Stimulated activated CD4-positive, alpha-beta T cell treated with anti-CD3 and anti-CD28 coated beads, Interleukin-4, amount 100 ng/mL, for 24 hours (primary cell): ENCODE measurements around the gene ZNF837.
"Not testable (repeated sequence)": the region's sequence is repeated elsewhere in the genome, so short reads cannot be mapped to it uniquely, and the experiment has no call there.

Experiments used
- DNase-seq: peaks from one replicate; pipeline ENCODE4 v3.0.0-alpha.2; 2020

Gene ZNF837

GRCh38 chr19:58349590-58349989 is 31.2 kb downstream of the ZNF837 start:
- no peak for DNase-seq

- DNase-seq: not testable (repeated sequence)
Measured at GRCh38 chr19:58348080-58348479, 32.8 kb downstream of the ZNF837 start.

- DNase-seq: peak; percentile 65
Measured at GRCh38 chr19:58346961-58347929, 33.6 kb downstream of the ZNF837 start.

GRCh38 chr19:58345558-58345957 is 35.3 kb downstream of the ZNF837 start:
- DNase-seq: no peak

- no peak for DNase-seq
Measured at GRCh38 chr19:58338825-58339558, 41.8 kb downstream of the ZNF837 start.

- DNase-seq: no peak
Measured at GRCh38 chr19:58338336-58338735, 42.5 kb downstream of the ZNF837 start.

GRCh38 chr19:58336820-58337219 is 44.0 kb downstream of the ZNF837 start:
- DNase-seq: no peak

- DNase-seq: no peak
Measured at GRCh38 chr19:58336216-58336615, 44.6 kb downstream of the ZNF837 start.

- no peak for DNase-seq
Measured at GRCh38 chr19:58335630-58336029, 45.2 kb downstream of the ZNF837 start.

- DNase-seq: no peak
Measured at GRCh38 chr19:58334691-58335249, 46.1 kb downstream of the ZNF837 start.

- DNase-seq: no peak
Measured at GRCh38 chr19:58332697-58333096, 48.1 kb downstream of the ZNF837 start.

- DNase-seq: no peak
Measured at GRCh38 chr19:58330458-58330857, 50.4 kb downstream of the ZNF837 start.

GRCh38 chr19:58328999-58329398 is 51.8 kb downstream of the ZNF837 start:
- no peak for DNase-seq

- DNase-seq: peak; percentile 91
Measured at GRCh38 chr19:58326914-58327726, 53.7 kb downstream of the ZNF837 start, which contains the start of gene ZSCAN22. Gene ZSCAN22 (plus strand): TSS chr19:58326994. CDS start chr19:58334803, 7,809 bp downstream.

GRCh38 chr19:58326501-58326913 is 54.3 kb downstream of the ZNF837 start:
- DNase-seq: no peak

GRCh38 chr19:58325311-58326022 is 55.4 kb downstream of the ZNF837 start:
- DNase-seq: no peak

- no peak for DNase-seq
Measured at GRCh38 chr19:58319241-58319640, 61.6 kb downstream of the ZNF837 start.

GRCh38 chr19:58318297-58318696 is 62.5 kb downstream of the ZNF837 start:
- DNase-seq: no peak
